ENCODE data around the gene CEBPZ. TPM values are rescaled to one million over a fixed set of nuclear protein-coding genes. Genes with fewer than 3 reads are reported as not detected.

Gene CEBPZ
- total RNA-seq, 2 donors from 2014 or later: 20.8 to 33.6 TPM

- DNase-seq (no peak), ATAC-seq (no peak)
- Histone ChIP-seq H3K36me3 (replicated peaks in 1 of 2; ENCODE audit: insufficient read depth in 1 of 2, low read depth in 2 of 2) (peaks cover 3 to 17% of the 10 kb centered on the region in 2 donors), H3K4me3 (no peak overlapping the region), H3K27me3 (no peaks in the 10 kb centered on the region), H3K27ac (no peak overlapping the region), H3K4me1 (no peaks in the 10 kb centered on the region), H3K9me3 (peaks cover 0 to 12% (median 2%) of the 10 kb centered on the region in 3 donors)
- intact Hi-C loops (cut with DNase I): no loop called here
- TF ChIP-seq CTCF (IDR thresholded peaks at IDR 0.05) (no peak), POLR2A (IDR thresholded peaks at IDR 0.05) (no peak)
- 88% methylated on average over 2 of the region's 2 CpGs for WGBS, 2 donors
Observed at GRCh38 chr2:37203708-37204107, 27.7 kb downstream of the CEBPZ start.

GRCh38 chr2:37201766-37202165 lies 29.6 kb downstream of the CEBPZ start:
- DNase-seq (no peak), ATAC-seq (no peak)
- Histone ChIP-seq H3K36me3 (replicated peaks in 1 of 2; ENCODE audit: insufficient read depth in 1 of 2, low read depth in 2 of 2) (peaks cover 0 to 16% of the 10 kb centered on the region in 2 donors), H3K4me3 (no peak overlapping the region), H3K9me3 (peaks cover 0 to 6% (median 0%) of the 10 kb centered on the region in 3 donors), H3K27ac (no peak overlapping the region), H3K27me3 (no peaks in the 10 kb centered on the region), H3K4me1 (peaks cover 13% of the 10 kb centered on the region)
- no peak for TF ChIP-seq CTCF (IDR thresholded peaks at IDR 0.05)
- no peak for TF ChIP-seq POLR2A (IDR thresholded peaks at IDR 0.05)
- intact Hi-C loops (cut with DNase I): no loop called here
- WGBS, 2 donors: 83 to 93% methylated on average over 1 of the region's 1 CpG

GRCh38 chr2:37201208-37201607 lies 30.2 kb downstream of the CEBPZ start:
- WGBS, 2 donors: 94 to 100% methylated on average over 1 of the region's 1 CpG
- ATAC-seq (no peak), DNase-seq (no peak)
- peaks cover 0 to 6% (median 0%) of the 10 kb centered on the region in 3 donors for H3K9me3 ChIP-seq
- peaks cover 13% of the 10 kb centered on the region for H3K4me1 ChIP-seq
- H3K27me3 ChIP-seq: no peaks in the 10 kb centered on the region
- TF ChIP-seq CTCF (IDR thresholded peaks at IDR 0.05) (no peak), POLR2A (IDR thresholded peaks at IDR 0.05) (no peak)
- H3K27ac ChIP-seq: no peak overlapping the region
- H3K4me3 ChIP-seq: no peak overlapping the region
- intact Hi-C loops (cut with DNase I): no loop called here
- H3K36me3 ChIP-seq (replicated peaks in 1 of 2; ENCODE audit: insufficient read depth in 1 of 2, low read depth in 2 of 2): peaks cover 0 to 14% of the 10 kb centered on the region in 2 donors

GRCh38 chr2:37198681-37199065 lies 32.7 kb downstream of the CEBPZ start:
- peaks cover 0 to 7% of the 10 kb centered on the region in 2 donors for H3K36me3 ChIP-seq (replicated peaks in 1 of 2; ENCODE audit: insufficient read depth in 1 of 2, low read depth in 2 of 2)
- no peaks in the 10 kb centered on the region for H3K27me3 ChIP-seq
- peaks cover 13% of the 10 kb centered on the region for H3K4me1 ChIP-seq
- no peak overlapping the region for H3K4me3 ChIP-seq
- WGBS, 2 donors: 83 to 84% methylated on average over 8 of the region's 8 CpGs
- no peak for ATAC-seq
- peaks cover 0 to 2% (median 0%) of the 10 kb centered on the region in 3 donors for H3K9me3 ChIP-seq
- H3K27ac ChIP-seq: no peak overlapping the region
- TF ChIP-seq CTCF (IDR thresholded peaks at IDR 0.05): no peak
- TF ChIP-seq POLR2A (IDR thresholded peaks at IDR 0.05): no peak
- no peak for DNase-seq
- intact Hi-C loops (cut with DNase I): no loop called here

All from body of pancreas (tissue), 4 donors.